Measurements from ENCODE around the gene KCNH1. TPM values are rescaled to one million over a fixed set of nuclear protein-coding genes. Genes with fewer than 3 reads are reported as not detected.

KCNH1 gene
- total and polyA plus RNA-seq, 4 donors: not detected

DNA sequence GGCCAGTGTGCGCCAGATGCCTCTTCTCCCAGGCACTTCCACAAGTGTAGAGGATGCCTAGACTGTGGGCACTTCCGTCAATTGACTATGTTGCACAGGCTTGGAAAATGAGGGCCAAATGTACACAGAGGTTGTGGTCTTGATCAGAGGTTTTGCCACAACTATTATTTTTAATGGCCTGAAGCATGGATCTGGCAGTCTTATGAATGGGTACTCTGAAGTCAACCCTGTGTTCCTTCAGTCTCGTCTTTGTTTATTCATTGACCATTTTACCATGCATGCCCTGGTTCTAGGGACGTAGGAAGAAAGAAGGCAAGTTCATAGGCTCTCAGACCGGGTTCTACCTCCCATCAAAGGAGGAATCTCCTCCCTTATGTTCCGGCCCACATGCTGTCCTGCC, 476.1 kb downstream of the KCNH1 start (continued):
- TF ChIP-seq, protein P1, sequence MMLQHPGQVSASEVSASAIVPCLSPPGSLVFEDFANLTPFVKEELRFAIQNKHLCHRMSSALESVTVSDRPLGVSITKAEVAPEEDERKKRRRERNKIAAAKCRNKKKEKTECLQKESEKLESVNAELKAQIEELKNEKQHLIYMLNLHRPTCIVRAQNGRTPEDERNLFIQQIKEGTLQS (IDR thresholded peaks at IDR 0.05): no peak

GRCh38 chr1:210655511-210655910, 478.4 kb downstream of the KCNH1 start:
- WGBS: 83% methylated on average over 7 of the region's 7 CpGs
- no peaks in the 10 kb centered on the region for H3K9me3 ChIP-seq (ENCODE audit: control insufficient read depth in 4 of 4, low read length in 3 of 4)
- H3K36me3 ChIP-seq (ENCODE audit: control insufficient read depth in 4 of 4, insufficient read depth in 3 of 4, low read depth in 1 of 4, low read length in 3 of 4): no peaks in the 10 kb centered on the region
- no peak overlapping the region for H3K4me3 ChIP-seq (ENCODE audit: low read depth in 1 of 3, low read length in 3 of 3)
- no peak overlapping the region for H3K27ac ChIP-seq (ENCODE audit: low read depth in 1 of 2, low read length in 2 of 2)
- H3K4me1 ChIP-seq (ENCODE audit: control insufficient read depth in 4 of 4, insufficient read depth in 4 of 4, low read length in 3 of 4): no peaks in the 10 kb centered on the region
- H3K27me3 ChIP-seq (ENCODE audit: control insufficient read depth in 4 of 4, insufficient read depth in 4 of 4, low read length in 3 of 4): no peaks in the 10 kb centered on the region
- no peak for TF ChIP-seq JUND (IDR thresholded peaks at IDR 0.05)
- TF ChIP-seq RXRA (IDR thresholded peaks at IDR 0.05): no peak
- H3K9ac ChIP-seq (ENCODE audit: low read depth in 1 of 2, low read length in 2 of 2): no peak overlapping the region
- DNase-seq (ENCODE audit: low spot score): no peak

DNA sequence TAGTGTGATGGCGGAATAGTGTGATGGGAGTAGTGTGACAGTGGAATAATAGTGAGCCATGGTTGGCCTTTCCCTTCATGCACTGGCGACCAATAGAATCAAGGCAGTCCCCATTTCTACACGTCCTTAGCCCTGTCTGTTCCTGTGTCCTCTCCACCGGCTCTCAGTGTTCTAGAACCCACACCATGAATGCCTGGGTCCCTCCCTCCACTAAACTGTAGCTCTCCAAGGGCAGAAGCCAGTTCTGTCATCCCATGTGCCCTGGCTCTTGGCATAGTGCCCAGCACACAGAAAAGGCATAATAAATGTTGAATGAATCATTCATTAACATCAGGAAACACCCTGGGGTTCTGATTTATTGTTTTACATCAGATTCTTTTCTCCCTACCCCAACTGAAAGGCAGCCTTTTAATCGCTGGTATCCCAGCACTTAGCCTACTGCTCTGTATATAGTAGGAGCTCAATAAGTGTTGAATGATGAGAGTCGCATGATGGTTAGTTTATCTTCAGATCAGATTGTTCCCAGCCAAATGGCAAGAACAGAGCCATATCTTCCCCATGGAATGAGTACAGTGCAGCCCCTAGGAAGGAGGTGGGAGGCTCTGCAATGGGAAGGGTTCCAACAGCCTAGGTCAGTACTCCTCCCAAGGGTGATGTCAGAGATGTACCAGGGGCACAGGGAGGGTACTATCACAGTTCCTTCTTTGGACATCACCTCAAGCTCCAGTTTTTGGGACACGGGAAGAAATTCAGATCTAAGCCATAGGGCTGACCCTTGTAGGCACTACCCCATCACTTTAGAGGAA, 479.6 kb downstream of the KCNH1 start:
- TF ChIP-seq FOXA1 (IDR thresholded peaks at IDR 0.05): no peak
- TF ChIP-seq NR2F2 (IDR thresholded peaks at IDR 0.05): no peak
- TF ChIP-seq SP1 (IDR thresholded peaks at IDR 0.05): no peak
- no peaks in the 10 kb centered on the region for H3K27me3 ChIP-seq (ENCODE audit: control insufficient read depth in 4 of 4, insufficient read depth in 4 of 4, low read length in 3 of 4)
- no peak overlapping the region for H3K4me3 ChIP-seq (ENCODE audit: low read depth in 1 of 3, low read length in 3 of 3)
- WGBS: 90% methylated on average over 7 of the region's 7 CpGs
- no peak overlapping the region for H3K27ac ChIP-seq (ENCODE audit: low read depth in 1 of 2, low read length in 2 of 2)
- no peaks in the 10 kb centered on the region for H3K9me3 ChIP-seq (ENCODE audit: control insufficient read depth in 4 of 4, low read length in 3 of 4)
- no peak for DNase-seq (ENCODE audit: low spot score)
- no peak overlapping the region for H3K9ac ChIP-seq (ENCODE audit: low read depth in 1 of 2, low read length in 2 of 2)
- no peaks in the 10 kb centered on the region for H3K4me1 ChIP-seq (ENCODE audit: control insufficient read depth in 4 of 4, insufficient read depth in 4 of 4, low read length in 3 of 4)
- no peaks in the 10 kb centered on the region for H3K36me3 ChIP-seq (ENCODE audit: control insufficient read depth in 4 of 4, insufficient read depth in 3 of 4, low read depth in 1 of 4, low read length in 3 of 4)

DNA sequence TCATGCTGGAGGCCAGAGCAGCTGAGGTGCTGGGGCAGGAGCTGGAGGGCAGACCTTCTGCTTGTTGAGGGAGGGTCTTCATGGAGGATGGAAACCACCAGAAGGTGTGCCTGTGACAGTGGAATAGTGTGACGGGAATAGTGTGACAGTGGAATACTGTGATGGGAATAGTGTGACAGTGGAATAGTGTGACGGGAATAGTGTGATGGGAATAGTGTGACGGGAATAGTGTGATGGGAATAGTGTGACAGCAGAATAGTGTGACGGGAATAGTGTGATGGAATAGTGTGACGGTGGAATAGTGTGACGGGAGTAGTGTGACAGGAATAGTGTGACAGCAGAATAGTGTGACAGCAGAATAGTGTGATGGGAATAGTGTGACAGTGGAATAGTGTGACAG, 480.2 kb downstream of the KCNH1 start:
- no peak overlapping the region for H3K9ac ChIP-seq (ENCODE audit: low read depth in 1 of 2, low read length in 2 of 2)
- TF ChIP-seq TAF1 (conservative IDR thresholded peaks at IDR 0.05): no peak
- TF ChIP-seq, protein P1 (IDR thresholded peaks at IDR 0.05): no peak
- no peak for TF ChIP-seq HNF4G (IDR thresholded peaks at IDR 0.05)
- no peak for TF ChIP-seq SP1 (IDR thresholded peaks at IDR 0.05)
- no peak for TF ChIP-seq EGR1 (IDR thresholded peaks at IDR 0.05; ENCODE audit: low read depth in 2 of 2)
- no peak for TF ChIP-seq HNF4A (conservative IDR thresholded peaks at IDR 0.05)
- no peak for TF ChIP-seq RXRA (IDR thresholded peaks at IDR 0.05)
- no peak for TF ChIP-seq YY1 (IDR thresholded peaks at IDR 0.05)
- no peak for TF ChIP-seq FOXA2 (IDR thresholded peaks at IDR 0.05)
- no peak for TF ChIP-seq JUND (IDR thresholded peaks at IDR 0.05)
- H3K4me3 ChIP-seq (ENCODE audit: low read depth in 1 of 3, low read length in 3 of 3): no peak overlapping the region
- 68% methylated on average over 6 of the region's 6 CpGs for WGBS
- H3K27ac ChIP-seq (ENCODE audit: low read depth in 1 of 2, low read length in 2 of 2): no peak overlapping the region
- H3K4me1 ChIP-seq (ENCODE audit: control insufficient read depth in 4 of 4, insufficient read depth in 4 of 4, low read length in 3 of 4): no peaks in the 10 kb centered on the region
- H3K36me3 ChIP-seq (ENCODE audit: control insufficient read depth in 4 of 4, insufficient read depth in 3 of 4, low read depth in 1 of 4, low read length in 3 of 4): no peaks in the 10 kb centered on the region
- no peaks in the 10 kb centered on the region for H3K27me3 ChIP-seq (ENCODE audit: control insufficient read depth in 4 of 4, insufficient read depth in 4 of 4, low read length in 3 of 4)
- DNase-seq (ENCODE audit: low spot score): no peak
- no peaks in the 10 kb centered on the region for H3K9me3 ChIP-seq (ENCODE audit: control insufficient read depth in 4 of 4, low read length in 3 of 4)
